GM18502 (cell line): ENCODE results near the gene YWHAQ.
"Not testable (repeated sequence)": the region's sequence is repeated elsewhere in the genome, so short reads cannot be mapped to it uniquely, and the experiment has no call there.

Experiments
- ATAC-seq: cut with Tn5 transposase; IDR thresholded peaks from one replicate; pipeline ENCODE4 v1.9.1; 2021; ENCODE audit warnings: mild to moderate bottlenecking; ENCODE audit not compliant: unreplicated experiment, poor library complexity

The YWHAQ gene

DNA sequence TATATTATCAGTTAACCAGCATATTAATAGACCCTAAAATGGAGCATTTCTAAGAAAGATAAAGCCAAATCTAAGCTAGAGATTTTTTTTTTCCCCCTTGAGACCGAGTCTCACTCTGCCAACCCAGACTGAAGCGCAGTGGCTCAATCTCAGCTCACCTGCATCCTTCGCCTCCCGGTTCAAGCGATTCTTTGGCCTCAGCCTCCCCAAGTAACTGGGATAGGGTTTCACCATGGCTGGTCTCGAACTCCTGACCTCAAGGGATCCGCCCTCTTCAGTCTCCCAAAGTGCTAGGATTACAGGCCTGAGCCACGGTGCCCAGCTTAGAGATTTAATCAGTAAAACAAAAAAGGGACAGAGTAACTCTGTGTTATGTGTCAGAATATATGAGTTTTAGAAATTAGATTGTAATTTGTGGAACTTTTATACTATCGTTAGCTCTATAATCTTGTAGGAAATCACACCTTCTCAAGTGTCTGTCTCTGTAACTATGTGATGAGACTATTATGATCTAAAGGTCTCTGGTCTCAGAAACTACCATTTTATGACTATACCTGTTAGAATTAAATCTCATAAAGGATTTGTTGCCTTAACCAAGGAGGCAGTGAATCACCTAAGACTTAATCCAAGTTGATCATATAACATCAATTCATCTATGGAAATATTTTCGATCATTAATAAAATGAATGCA is 34.0 kb downstream of the YWHAQ start:
- no peak for ATAC-seq

DNA sequence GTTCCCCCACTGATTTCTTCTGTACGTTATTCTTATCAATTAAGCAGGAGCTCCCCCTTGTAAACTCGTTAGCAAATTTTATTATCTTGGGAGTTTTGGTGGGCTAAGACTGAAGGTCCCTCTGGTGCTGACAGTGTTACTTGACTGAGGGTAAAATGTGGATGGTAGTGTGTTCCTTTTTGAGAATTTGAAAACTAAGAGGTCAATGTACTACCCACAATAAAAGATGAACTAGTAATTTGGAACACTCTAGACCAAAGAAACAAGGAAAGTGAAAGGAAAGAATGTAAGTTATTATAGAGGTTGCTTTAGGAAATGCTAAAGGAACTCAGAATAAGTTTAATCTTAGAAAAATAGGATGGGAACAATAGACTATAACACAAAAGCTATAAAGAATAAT is 35.1 kb downstream of the YWHAQ start:
- ATAC-seq, result no peak

DNA sequence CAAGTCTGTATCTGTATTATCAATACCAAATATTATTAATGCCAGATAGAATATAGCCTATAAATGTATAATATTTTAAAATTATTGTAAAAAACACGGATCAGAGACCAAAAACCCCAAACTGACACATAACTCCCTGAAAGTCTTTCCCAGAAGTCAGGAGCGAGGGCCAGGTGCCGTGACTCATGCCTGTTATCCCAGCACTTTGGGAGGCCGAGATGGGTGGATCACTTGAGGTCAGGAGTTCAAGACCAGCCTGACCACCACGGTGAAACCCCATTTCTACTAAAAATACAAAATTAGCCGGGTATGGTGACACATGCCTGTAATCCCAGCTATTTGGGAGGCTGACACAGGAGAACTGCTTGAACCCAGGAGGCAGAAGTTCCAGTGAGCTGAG is 35.5 kb downstream of the YWHAQ start:
- ATAC-seq, result not testable (repeated sequence)

DNA sequence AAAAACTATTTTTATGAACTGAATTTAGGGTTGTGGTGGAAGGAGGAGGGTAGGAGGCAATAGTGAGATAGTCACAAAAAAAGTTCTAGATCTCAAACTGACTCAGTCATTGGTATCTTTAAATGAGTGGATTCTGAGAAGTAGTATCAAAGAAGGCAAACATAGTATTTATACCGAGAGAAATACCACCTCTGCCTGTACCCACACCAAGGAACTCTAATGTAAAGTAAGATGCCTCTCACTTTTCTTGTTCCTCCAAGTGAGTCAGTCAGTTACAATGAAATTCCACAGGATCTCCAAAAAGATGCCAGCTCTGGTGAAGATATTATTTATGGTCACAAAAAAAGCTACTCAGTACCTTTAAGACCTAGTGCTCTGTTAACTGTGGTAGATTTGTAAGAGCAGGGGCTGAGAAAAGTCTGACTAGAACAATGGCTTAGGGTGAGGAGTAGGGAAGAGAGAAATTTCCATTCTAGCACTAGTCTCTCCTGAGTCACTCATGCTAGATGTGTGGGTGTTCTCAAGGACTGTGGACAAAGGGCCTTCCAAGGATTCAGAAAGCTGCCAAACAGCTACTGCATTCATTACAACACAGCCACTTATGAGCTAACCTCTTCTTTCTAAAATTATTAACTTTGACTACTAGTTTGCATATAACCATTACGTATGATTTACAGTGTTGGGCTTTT is 36.3 kb downstream of the YWHAQ start:
- ATAC-seq, result no peak

DNA sequence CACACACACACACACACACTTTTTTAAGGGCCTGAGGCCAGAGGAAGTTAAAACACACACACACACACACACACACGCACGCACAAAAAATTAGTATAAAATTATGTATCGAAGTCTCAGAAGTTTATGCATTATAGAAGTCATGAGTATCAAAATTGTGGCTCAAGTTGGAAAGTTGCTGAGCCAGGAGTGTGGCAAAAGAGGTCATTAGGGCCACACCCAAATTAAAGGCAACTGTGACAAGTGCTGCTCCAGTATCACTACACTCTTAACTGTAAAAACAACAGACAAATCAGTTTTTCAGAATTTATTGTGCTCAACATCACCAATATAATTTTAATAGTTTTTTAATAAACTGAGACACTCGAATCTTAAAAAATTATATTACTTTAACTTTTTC is 36.9 kb downstream of the YWHAQ start:
- no peak for ATAC-seq

DNA sequence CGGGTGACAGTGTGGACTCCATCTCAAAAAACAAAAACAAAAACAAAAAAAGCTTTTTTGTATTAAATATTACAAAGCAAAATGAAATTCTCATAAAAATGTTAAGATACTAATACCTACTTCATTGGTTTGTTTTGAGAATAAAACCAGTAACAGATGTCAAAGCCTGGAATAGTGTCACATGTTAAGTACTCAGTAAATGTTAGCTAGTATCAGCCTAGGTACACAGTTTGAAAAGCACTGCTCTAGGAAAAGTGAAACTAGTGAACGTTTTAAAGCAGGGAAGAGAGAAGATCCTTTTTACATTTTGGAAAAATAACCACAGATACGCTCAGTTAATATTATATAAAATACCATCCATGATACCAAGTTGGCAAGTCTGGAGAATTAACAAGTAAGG is 38.1 kb downstream of the YWHAQ start:
- no peak for ATAC-seq

DNA sequence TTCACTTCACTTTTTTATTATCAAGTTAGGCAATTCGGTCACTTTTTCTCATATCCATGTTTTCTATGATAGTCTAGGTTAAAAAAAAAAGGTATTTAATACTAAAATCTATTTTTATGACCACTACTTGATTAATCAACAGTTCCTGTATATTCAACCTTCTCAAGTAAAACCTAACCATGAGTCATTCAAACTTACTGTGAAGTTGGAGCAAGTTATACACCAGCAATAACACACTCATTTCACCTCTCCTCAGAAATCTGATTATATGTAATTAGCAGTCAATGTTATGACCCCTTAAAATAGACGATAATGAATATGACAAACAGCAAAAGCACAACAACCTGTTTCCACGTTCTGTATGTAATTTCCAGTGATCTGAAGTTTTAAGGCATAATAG is 40.2 kb downstream of the YWHAQ start:
- ATAC-seq, result no peak

DNA sequence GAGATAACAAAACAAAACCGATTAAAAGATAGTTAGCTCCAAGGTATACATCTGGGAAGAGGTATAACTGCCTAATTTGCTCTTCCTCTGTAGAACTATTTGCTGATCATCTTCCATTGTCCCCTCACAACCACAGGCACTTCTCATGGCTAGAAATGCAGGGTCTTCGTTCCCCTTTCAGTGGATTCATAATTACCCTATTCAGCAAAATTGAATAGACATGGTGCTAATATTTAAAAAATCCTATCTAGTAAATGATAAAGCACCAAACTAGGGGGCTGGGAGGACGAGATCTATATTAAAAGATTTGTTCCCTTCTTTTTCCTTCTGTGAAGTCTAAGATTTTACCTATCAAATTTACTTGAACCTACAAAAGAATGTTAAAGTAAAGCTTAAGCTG is 44.3 kb downstream of the YWHAQ start:
- ATAC-seq, result no peak

DNA sequence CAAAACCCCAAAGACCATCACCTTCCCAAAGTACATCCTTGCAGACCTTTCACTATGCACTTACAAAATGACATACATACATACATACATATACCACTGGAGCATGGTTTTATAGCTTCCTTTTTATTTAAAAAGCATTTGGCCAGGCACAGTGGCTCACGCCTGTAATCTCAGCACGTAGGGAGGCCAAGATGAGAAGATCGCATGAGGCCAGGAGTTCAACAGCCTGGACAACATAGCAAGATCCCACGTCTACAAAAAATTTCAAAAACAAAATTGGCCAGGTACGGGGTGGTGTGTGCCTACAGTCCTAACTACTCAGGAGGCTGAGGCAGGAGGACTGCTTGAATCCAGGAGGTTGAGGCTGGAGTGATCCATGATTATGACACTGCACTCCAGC is 45.3 kb downstream of the YWHAQ start:
- ATAC-seq, result no peak

DNA sequence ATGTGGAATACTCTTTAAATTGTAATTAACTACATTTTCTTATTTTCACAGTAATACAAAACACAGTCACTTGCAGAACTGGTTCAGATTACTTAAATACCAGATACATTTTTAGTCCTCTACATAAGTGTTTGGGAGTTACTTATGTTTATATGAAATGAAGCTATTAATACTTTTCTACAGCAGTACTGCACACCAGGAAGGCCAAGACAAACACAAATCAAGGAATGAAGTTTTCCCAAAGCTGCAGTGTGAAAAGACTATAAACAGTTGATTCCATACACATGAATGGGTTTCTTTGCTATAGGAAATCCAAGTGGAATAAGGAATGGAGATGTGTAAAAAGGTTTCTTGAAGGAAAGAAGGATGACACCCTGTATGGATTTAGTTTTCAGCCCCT is 45.9 kb downstream of the YWHAQ start:
- ATAC-seq, result not testable (repeated sequence)

DNA sequence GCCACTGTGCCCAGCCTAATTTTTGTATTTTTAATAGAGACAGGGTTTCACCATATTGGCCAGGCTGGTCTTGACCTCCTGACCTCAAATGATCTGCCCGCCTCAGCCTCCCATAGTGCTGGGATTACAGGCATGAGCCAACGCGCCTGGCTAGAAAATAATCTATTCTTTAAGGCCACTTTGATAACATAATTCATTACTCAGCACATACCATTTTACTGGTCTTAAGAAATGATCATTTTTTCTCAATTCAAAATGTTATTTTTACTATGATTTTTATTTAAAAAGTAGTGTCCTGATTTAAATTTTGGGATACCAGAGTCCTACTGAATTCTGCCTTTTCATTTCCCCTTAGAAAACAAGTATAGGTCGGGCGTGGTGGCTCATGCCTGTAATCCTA is 48.2 kb downstream of the YWHAQ start:
- ATAC-seq, result no peak

DNA sequence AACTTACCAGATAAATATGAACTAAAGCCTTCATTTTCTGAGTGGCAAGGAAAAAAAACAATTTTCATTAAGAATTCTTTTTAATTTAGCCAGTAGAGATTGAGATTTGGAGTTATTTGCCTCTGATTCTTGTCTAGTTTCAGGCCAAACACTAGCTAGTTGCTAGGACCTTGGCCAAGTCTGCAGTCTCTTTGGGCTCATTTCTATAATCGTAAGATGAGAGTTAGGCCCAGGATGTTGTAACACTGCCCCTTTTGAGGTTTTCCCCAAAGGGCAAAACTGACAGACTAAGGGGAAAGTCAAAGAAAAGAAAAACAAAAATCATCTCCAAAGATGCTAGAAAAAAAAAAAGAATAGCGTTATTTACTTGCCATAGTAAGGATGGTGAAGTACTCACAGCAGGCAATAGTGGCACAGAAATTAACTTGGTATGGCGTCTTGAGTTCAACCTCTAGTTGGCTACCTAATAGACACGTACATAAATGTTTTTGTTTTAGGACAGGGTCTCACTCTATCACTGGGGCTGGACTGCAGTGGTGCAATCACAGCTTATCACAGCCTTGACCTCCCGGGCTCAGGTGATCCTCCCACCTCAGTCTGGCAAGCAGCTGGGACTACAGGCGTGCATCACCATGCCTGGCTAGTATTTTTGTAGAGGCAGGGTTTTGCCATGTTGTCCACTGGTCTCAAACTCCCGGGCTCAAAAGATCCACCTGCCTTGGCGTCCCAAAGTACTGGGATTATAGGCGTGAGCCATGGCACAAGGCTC is 52.1 kb downstream of the YWHAQ start:
- no peak for ATAC-seq

DNA sequence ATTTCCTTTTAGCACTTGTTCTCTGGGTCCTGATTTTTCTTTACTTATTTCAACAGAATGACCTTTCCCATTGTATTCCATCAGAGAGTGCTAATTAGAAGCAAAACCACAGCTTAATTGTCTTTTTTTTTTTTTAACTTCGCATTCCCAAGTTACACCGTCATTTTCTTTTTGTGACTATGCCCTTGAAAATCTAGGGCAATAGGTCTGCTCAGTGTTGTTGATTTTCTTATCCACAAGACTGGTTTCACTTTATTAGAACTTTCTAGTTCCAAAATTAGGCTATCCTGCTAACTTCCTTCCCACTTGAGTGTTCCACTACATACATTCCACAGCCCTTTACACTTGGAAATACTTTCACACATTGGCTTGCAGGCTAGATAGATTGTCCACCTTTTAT is 56.5 kb downstream of the YWHAQ start:
- no peak for ATAC-seq

DNA sequence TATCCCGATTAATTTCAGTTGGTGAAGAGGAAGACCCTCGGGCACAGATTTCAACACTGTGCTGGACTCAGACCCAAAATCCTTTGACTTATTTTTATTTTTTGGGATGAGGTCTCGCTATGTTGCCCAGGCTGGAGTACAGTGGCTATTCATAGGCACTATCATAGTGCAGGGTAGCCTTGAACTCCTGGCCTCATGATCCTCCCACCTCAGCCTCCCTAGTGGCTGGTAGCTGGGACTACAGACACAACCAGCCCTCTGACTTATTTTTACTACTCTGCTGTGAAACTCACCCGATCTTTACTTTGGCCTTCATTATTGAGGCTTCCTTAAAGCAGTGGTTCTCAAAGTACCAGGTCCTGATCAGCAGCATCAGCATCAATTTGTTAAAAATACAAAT is 57.0 kb downstream of the YWHAQ start:
- no peak for ATAC-seq

DNA sequence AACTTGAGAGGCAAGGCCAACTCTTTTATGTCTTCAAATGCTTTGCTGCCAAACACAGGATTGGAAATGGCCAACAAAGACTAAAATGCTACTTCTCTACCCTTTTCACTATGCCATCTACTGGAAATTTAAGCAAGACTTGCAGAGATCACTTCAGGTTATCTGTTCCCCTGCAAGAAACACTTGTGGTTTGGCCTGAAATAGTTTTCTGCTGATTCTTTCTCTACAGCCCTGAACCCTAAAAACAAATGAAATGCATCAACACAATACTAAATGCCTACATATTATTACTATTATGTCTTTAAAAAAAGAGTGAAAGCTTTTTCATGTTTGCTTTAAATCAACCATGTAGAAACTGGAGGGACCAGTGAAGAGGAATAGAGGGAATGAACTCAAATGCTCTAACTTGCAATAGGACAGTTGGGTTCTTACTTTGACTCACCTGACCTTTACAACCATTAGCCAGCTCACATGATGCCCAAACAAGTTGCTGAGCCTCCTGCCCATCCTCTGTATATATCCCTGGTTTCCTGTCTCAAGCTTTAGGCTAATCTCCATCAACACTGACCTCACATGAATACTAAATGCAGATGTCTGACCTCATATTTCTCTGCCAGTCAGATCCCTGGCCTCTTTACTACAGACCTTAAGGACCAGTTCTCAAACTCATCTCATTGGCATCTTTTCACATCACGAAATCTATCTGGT is 57.6 kb downstream of the YWHAQ start:
- no peak for ATAC-seq

DNA sequence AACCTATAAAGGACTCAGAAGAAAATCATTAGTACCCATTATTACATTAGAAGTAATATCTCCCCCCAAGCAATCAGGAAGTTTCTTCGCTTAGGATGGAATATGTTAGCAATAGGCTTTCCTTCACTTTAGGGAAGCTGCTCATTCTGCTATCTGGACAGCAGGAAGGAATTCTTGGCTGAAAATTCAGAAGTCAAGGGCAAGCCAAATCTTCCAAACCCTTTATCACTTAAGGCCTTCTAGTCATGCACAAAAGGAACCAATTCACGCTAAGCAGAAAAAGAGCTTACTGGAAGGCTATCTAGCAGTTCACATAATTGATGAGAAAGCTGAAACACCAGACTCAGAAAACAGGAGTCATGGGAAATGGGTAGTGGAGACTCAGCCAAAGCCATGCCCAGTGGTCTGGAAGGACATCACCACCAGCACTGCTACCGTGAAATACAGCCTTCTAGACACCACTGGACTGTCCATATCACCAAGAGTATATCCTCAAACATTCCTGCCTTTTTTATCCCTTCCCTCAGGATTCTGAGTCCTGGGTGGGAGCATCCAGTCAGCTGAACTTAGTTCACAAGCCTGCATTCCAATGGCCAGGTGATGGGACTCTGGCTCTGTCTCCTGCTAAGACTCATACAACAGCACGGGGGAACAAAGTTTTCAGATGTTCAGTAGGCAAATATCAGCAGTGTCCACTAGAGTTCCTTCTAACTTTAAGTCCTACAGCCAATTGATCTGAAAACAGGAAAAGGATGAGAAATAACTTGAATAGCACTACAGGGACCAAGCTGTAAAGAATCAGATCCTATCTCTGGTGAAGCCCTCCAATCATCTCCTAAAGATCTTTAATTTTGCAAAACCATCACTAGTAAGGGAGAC is 60.4 kb downstream of the YWHAQ start:
- ATAC-seq, result no peak

DNA sequence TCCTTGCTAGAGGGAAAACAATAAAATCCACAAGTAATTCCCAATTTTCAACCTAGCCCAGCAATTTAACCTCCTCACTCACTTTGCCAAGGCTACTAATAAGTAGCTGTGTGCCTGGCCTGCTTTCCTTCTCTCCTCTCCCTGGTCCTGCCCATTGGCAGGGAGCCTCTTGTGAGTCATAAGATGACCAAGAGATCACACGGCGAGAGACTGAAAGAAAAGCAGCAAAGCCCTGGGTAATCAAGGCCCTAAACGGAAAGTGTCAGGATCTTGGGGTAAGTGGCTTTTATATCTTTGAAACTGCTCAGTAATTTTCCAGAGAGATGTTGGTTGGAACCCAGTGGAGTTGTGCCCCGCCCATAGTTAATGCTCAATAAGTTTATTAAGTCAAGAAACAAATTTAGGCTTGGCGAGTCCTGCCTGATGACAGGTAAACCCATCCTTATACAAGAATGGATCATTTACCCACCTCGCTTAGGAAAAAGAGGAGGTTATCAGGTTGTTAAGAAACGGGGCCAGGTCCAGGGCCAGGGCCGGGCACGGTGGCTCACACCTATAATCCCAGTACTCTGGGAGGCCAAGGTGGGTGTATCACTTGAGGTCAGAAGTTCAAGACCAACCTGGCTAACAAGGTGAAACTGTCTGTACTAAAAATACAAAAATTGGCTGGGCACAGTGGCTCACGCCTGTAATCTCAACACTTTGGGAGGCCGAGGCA is 65.2 kb downstream of the YWHAQ start:
- ATAC-seq, result no peak

DNA sequence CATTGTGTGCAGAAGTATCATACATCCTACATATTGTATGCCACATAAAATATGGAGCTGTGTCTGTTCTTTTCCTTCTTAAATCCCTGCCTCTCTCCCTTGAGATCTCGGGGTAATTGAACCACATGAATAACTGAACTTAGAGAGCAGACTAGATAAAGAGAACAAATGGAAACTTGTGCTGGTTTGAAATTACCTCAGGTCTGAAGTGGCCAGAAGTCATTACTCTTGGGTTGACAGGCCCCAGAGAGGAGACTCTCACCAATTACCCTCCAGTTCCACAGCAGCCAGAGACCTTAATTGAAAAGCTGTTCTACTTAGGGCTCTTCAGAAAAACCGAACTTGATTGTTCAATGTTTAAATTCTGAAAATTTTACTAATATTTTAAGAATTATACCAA is 70.2 kb downstream of the YWHAQ start:
- no peak for ATAC-seq

DNA sequence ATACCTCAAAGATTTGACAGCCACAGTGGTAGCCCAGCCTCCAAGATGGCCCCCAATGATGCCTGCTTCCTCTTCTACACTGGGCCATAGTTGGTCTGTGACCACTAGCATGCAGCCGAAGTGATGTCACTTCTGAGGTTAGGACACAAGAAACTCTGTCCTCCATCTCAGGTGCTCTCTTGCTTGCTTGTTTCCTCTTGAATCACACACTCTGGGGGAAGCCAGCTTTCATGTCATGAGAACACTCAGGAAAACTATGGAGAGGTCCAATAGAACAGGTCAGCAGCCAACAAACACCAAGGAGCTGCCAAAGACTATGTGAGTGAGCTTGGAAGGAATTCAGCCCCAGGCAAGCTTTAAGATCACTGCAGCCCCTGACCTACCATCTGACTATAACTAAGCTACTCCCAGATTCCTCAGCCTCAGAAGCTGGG is 71.8 kb downstream of the YWHAQ start:
- no peak for ATAC-seq
